NT2/D1 (cell line): ENCODE results near the gene SKIC8.

Experiments
- YY1 ChIP-seq: IDR thresholded peaks from 2 replicates; pipeline ENCODE4 v1.6.1; 2011; ENCODE audit not compliant: insufficient read length, insufficient read depth
- ZNF274 ChIP-seq: IDR thresholded peaks from 2 replicates; pipeline ENCODE4 v1.6.1; 2011; ENCODE audit warnings: mild to moderate bottlenecking, low read depth, low read length

- TF ChIP-seq ZNF274 (no peak), YY1 (no peak)
Measured at GRCh38 chr15:78237146-78237545, 62.3 kb downstream of the SKIC8 start.
